ENCODE results near the gene POMGNT2.
"Not testable (repeated sequence)": the region's sequence is repeated elsewhere in the genome, so short reads cannot be mapped to it uniquely, and the experiment has no call there.

POMGNT2 gene

GRCh38 chr3:43075904-43076661, 29.8 kb downstream of the POMGNT2 start:
- DNase-seq, result no peak

DNA sequence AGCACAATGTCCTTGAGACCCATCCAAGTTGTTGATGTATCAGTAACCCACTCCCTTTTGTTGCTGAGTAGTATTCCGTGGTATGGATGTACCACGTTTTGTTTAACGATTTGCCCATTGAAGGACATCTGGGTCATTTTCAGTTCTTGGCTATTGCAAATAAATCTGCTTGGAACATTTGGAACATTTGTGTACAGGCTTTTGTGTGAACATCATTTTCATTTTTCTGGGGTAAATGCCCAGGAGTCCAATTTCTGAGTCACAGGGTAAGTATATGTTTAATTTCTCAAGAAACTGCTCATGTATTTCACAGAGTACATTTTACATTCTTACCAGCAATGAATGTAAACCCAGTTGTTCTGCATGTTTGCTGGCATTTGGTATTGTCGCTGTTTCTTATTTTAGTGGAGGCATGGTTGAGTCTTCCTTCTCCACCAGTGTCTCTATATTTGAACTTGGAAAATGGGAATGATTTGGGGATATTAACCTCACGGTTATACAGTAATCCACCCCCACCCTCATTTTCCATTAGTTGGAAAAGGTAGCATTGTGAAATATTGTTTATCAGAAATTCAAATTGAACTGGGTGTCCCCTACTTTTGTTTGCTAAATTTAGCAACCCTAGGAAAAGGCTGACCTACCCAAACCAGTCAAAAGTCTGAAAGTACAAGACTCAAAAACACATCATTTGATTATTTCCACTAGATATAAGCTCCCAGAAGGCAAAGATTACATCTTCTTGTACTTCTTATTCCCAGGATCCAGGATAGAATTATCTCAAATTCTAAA, 30.8 kb downstream of the POMGNT2 start:
- DNase-seq, result no peak

DNA sequence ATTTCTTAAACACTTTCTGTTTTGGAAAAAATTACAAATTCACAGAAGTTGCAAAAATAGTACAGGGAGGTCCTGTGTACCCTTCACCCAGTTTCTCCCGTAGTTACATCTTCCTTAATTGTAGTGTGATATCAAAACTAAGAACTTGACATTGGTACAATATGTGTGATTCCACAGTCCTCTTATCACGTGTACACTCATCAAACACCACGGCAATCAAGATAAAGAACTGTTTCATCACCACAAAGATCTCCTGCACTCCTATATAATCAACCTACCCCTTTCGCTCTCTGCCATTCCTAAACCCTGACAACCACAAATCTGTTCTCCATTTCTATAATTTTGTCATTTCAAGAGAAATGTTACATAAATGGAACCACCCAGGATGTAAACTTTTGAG, 31.4 kb downstream of the POMGNT2 start:
- DNase-seq, result no peak

DNA sequence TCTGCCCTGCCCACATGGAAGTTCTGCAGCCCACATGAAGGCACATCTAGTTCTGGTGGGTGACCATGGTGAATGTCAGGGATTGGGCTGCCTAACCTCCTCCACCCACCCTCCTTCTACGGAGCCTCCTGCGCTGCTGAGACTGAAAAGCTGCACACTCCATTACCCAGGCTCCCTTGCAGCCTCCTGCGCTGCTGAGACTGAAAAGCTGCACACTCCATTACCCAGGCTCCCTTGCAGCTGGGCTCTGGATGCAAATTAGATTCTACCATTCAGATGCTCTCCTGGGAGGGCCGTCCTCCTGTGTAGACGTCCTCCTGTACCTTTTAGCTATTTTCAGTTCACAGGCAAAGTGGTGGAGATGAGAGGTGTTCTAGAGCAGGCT, 32.1 kb downstream of the POMGNT2 start:
- no peak for DNase-seq

DNA sequence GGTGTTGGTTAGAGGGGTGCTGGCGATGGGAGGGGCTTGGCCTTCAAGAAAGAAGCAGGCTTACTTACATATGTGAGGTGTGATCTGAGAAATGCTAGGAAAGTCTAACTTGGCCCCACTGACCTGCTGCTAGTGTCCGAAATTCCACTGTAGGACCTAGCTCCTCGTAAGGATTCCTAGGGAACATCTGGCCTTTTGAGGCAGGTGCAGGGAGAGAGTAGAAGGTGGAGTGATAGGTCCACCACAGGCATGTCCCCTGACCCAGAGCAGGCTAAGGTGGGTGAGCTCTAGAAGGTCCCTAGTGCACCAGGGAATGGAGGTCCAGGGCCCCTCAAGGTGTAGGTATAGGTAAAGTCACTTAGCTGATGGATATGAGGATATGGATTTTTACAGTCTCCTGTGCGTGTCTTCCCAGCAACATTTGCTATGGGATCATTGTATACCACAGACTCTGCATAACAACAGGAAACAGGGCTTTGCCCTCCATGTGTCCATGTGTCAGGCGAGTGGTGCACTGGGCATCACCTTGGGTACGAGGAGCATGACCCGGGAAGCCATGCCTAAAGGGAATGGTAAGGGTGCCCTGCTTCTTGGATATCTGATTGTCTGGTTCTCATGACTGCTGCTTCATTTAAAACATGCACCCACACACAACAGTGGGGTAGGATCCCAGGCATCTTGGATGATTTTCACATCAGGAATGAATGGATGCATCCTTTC, 32.6 kb downstream of the POMGNT2 start:
- no peak for DNase-seq

DNA sequence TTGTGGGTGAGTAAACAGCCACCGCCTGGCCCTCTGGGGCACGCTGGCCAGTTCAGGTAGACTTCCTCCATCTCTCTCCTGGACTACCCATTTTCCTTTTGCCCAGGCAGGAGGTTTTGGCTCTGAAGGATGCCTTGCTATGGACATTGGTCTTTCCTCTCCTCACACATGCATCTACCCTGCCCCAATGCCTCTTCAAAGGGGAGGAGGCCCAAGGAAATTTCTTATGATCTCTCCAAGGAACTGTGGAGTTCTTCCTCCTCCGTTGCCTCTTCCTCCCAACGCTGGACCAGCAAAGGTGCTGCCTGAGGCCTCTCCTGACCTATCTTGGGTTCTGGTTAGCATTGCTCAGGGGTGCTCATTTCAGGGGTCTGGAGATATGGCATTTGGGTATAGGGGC, 33.5 kb downstream of the POMGNT2 start:
- no peak for DNase-seq

- DNase-seq, result no peak
Measured at GRCh38 chr3:43071313-43071893, 34.5 kb downstream of the POMGNT2 start.

DNA sequence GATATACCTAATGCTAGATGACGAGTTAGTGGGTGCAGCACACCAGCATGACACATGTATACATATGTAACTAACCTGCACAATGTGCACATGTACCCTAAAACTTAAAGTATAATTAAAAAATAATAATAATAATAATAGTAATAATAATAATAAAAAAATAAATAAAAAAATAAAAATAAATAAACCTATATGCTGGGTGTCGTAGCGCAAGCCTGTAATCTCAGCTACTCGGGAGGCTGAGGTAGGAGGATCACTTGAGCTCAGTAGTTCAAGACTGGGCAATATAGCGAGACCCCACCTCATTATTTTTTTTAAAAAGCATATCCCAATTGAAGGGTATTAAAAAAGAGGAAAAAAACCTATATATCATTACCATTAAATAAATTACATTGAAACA, 35.2 kb downstream of the POMGNT2 start:
- not testable (repeated sequence) for DNase-seq

DNA sequence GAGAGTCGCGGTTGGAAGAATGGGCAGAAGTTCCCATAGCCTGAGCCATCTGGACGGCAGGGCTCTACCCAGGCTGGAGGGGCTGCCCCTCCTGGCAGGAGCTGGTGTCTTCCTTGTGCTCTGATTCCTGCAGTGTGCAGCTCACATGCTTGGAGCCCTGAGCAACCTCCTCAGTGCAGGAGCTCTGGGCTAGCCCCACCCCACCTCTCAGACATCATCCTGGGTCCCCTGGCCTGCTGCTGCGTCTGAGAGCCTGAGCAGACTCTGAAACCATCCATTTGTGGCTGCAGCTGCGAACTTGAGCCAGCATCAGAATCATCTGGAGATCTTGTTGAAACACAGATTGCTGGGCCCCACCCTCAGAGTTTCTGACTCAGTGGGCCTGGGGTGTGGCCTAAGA, 42.8 kb downstream of the POMGNT2 start:
- DNase-seq, result no peak

DNA sequence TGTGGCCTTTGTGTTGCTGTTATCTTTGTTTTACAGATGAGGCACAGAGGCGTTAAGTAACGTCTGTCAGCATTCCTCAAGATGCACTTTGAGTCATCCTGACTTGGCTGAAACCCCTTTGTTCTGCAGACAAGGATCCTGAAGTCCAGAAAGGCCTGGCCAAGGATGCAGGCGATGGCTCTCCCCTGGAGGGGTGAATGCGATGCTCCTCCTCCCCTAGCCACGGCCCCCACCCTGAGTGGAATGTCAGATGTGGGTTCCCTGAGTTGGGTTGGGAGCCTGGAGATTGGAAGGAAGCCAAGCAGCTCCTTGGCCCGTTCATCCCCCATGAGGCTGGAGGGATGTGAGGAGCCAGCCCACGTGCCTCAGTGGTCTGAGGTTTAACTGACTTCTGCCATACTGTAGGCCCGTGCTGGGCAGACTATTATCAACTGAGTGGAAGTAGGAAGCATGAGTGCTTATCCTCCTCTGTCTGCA, 43.3 kb downstream of the POMGNT2 start:
- DNase-seq, result no peak

DNA sequence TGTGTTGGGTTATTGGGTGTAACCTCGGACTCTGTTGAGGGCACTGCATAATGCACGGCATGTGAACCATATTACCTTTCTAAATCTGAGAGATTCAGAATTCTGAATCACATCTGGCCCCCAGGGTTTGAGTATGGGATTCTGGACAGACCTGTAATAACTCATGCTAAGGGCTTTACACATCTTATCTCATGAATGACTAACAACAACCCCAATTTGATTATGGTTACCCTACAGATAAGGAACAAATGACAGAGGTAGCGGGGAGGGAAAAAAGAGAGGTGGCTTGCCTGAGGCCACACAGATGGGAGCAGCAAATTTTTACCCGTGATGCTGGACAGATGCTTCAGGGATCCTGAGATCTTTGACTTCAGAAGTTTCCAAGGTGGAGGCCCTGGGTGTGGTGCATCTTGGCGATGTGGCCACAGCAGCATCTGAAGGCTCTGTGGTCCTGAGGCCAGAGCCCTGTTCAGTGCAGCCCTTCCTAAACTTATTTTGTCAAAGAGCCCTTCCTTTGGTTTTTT, 43.8 kb downstream of the POMGNT2 start:
- no peak for DNase-seq

GRCh38 chr3:43061101-43061895, 44.6 kb downstream of the POMGNT2 start:
- DNase-seq, result no peak

DNA sequence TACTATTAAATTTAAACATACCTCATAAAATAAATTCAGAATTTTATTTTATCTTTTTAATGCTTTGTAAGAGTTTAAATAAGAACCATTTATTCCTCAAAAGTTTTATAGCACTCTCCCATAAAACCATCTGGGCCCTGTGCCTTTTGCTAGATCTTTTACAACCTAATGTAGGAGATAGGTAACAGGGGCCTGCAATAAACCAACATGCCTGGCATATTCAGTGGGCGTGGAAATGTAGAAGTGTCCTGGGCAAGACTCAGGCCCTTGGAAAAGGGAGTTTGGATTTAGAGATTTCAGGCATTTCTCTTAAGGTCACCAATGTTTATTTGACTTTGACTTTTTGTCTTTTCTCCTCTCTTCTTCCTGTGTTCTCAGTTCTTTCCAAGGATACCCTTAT, 46.4 kb downstream of the POMGNT2 start:
- no peak for DNase-seq

GRCh38 chr3:43055806-43056770, 49.8 kb downstream of the POMGNT2 start:
- DNase-seq, result no peak

DNA sequence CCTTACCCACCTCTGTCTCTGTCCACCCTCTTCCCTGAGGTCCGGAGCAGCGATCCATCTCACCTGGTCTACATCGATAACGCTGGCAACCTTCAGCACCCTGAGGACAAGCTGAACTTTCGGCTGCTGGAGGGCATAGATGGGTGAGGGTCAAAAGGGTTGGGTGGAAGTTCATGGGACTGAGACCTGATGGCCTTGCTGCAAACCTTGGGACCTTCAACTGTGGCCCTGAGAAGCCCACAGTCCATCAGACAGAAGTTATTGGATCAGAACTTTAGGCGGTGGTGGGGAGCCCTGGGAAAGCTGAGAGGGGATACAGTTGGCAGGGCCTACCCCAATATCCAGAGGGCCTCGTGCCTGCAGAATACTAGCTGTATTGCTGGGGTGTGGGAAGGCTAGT, 50.5 kb downstream of the POMGNT2 start:
- DNase-seq, result no peak

GRCh38 chr3:43054754-43055153, 51.1 kb downstream of the POMGNT2 start:
- DNase-seq, result no peak

DNA sequence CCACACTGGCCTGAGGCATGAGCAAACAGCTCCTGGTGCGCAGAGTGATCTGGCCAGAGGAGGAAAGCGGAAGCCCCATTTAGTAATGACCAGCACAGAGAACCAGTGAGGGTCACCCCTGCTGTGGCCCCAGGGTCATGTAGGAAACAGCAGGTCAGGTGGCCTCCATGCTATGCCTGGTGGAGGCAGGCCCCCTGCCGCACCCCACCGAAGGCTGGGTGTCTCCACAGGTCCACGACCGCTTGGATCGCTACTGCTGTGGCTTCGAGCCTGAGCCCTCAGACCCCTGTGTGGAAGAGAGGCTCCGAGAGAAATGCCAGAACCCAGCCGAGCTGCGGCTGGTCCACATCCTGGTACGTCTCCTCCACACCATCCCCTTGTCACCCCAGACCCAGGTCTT, 52.6 kb downstream of the POMGNT2 start:
- DNase-seq, result no peak

GRCh38 chr3:43048470-43048869, 57.4 kb downstream of the POMGNT2 start:
- no peak for DNase-seq

DNA sequence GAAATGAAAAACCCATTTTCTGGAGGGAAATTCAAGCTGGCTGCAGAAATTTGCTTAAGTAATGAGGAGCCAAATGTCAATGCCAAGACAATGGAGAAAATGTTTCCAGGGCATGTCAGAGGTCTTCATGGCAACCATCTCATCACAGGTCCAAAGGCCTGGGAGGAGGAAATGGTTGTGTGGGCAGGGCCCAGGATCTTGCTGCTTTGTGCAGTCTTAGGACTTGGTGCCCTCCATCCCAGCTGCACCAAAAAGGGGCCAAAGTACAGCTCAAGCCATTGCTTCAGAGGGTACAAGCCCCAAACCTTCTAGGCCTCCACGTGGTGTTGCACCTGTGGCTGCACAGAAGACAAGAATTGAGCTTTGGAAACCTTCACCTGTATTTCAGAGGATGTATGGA, 59.3 kb downstream of the POMGNT2 start:
- DNase-seq, result no peak

DNA sequence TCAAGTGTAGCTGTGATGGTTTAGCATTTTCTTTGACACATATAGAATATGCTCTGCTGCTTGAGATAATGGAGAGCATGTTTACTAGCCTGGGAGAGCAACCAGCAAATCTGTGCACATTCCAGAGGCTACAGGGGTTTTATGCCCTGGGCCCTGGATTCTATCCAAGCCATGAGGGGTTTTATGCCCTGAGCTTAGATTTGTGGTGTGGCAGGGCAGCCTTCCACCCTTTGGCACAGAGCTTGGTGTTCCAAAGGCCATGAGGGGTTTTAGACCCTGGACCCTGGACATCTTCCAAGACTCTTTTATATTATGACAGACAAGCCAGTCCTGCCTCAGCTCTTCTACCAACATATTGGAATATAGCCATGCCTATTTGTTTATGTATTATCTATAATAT, 60.8 kb downstream of the POMGNT2 start:
- not testable (repeated sequence) for DNase-seq

GRCh38 chr3:43043793-43044192, 62.1 kb downstream of the POMGNT2 start:
- DNase-seq, result no peak
